Esophagus muscularis mucosa (tissue), 4 donors: ENCODE results near the gene ADAMTS6.

Experiments used
- EP300 ChIP-seq: sonication (generic); formaldehyde crosslinking; IDR thresholded peaks from one replicate; pipeline ENCODE4 v1.6.1; 2017; ENCODE audit warnings: antibody characterized with exemption
- POLR2AphosphoS5 ChIP-seq, 2 donors: sonication (generic); formaldehyde crosslinking; IDR thresholded peaks; one replicate each; pipeline ENCODE4 v1.6.1; 2017; ENCODE audit warnings: antibody characterized with exemption in 2 of 2
- TF ChIP-seq, protein P1 (sequence below), 3 experiments: fragments of 200-600 bp in 2 of 3; fragments of 450-650 bp in 1 of 3; sonication (generic) in 2 of 3; IDR thresholded peaks; one replicate each; pipeline ENCODE4 v1.5.1; 2017 to 2019; ENCODE audit warnings: antibody characterized with exemption in 3 of 3, mild to moderate bottlenecking in 2 of 3, moderate library complexity in 1 of 3

DNA sequence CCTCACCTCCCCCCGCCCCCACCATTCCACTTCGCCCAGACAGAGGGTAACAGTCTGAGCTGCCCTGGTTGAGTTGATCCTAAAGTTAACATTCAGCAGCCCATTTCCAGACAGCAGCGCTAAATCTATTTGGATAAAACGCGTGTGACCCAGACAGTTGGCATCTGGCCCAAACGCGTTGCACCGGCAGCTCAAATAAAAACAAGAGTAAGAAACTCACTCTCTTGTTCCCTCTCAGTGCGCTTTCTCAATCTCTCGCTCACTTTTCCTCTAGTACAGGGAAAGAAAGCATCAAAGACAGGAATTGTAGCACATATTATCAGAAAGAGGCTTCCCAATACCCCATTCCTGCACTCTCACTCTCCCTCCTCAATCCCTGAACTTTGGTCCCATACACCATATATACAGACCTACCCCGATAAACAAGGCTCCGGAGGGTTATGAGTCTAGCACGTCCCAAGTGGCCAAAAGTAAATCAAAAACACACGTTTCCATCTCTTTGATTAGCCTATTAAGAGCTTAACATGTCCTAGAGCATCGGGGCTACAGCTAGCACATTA lies 1.3 kb downstream of the ADAMTS6 start:
- TF ChIP-seq, protein P1, sequence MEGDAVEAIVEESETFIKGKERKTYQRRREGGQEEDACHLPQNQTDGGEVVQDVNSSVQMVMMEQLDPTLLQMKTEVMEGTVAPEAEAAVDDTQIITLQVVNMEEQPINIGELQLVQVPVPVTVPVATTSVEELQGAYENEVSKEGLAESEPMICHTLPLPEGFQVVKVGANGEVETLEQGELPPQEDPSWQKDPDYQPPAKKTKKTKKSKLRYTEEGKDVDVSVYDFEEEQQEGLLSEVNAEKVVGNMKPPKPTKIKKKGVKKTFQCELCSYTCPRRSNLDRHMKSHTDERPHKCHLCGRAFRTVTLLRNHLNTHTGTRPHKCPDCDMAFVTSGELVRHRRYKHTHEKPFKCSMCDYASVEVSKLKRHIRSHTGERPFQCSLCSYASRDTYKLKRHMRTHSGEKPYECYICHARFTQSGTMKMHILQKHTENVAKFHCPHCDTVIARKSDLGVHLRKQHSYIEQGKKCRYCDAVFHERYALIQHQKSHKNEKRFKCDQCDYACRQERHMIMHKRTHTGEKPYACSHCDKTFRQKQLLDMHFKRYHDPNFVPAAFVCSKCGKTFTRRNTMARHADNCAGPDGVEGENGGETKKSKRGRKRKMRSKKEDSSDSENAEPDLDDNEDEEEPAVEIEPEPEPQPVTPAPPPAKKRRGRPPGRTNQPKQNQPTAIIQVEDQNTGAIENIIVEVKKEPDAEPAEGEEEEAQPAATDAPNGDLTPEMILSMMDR (IDR thresholded peaks at IDR 0.05) = no peak
- TF ChIP-seq POLR2AphosphoS5 (IDR thresholded peaks at IDR 0.05) (peak; percentile 61 to 65), EP300 (no peak)
